ENCODE measurements around the gene TAF5.
"Not testable (repeated sequence)": the region's sequence is repeated elsewhere in the genome, so short reads cannot be mapped to it uniquely, and the experiment has no call there.

The TAF5 gene

DNA sequence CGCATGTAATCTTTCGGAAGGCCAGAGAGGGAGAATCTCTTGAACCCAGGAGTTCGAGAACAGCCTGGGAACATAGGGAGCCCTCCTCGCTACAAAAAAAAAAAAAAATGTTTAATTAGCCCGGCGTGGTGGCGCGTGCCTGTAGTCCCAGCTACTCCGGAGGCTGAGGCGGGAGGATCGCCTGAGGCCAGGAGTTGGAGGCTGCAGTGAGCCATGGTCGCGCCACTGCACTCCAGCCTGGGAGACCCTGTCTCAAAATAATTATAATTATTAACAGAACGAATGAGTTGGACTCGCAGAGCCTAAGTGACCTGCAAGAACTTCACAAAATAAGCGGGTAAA, 17.6 kb upstream of the TAF5 start:
- H3K27me3 ChIP-seq (replicated peaks; ENCODE audit: control insufficient read depth, insufficient read depth, low read length): no peaks in the 10 kb centered on the region
- H3K36me3 ChIP-seq (ENCODE audit: control insufficient read depth, insufficient read depth, low read length): peaks cover 2% of the 10 kb centered on the region
- TF ChIP-seq, protein P1, sequence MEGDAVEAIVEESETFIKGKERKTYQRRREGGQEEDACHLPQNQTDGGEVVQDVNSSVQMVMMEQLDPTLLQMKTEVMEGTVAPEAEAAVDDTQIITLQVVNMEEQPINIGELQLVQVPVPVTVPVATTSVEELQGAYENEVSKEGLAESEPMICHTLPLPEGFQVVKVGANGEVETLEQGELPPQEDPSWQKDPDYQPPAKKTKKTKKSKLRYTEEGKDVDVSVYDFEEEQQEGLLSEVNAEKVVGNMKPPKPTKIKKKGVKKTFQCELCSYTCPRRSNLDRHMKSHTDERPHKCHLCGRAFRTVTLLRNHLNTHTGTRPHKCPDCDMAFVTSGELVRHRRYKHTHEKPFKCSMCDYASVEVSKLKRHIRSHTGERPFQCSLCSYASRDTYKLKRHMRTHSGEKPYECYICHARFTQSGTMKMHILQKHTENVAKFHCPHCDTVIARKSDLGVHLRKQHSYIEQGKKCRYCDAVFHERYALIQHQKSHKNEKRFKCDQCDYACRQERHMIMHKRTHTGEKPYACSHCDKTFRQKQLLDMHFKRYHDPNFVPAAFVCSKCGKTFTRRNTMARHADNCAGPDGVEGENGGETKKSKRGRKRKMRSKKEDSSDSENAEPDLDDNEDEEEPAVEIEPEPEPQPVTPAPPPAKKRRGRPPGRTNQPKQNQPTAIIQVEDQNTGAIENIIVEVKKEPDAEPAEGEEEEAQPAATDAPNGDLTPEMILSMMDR (IDR thresholded peaks at IDR 0.05; ENCODE audit: insufficient read depth, low read length, poor library complexity, severe bottlenecking): no peak
- DNase-seq (ENCODE audit: extremely low read depth, insufficient read length): no peak
- H3K4me3 ChIP-seq (replicated peaks; ENCODE audit: low read depth, low read length): peak overlapping the region; percentile 89

DNA sequence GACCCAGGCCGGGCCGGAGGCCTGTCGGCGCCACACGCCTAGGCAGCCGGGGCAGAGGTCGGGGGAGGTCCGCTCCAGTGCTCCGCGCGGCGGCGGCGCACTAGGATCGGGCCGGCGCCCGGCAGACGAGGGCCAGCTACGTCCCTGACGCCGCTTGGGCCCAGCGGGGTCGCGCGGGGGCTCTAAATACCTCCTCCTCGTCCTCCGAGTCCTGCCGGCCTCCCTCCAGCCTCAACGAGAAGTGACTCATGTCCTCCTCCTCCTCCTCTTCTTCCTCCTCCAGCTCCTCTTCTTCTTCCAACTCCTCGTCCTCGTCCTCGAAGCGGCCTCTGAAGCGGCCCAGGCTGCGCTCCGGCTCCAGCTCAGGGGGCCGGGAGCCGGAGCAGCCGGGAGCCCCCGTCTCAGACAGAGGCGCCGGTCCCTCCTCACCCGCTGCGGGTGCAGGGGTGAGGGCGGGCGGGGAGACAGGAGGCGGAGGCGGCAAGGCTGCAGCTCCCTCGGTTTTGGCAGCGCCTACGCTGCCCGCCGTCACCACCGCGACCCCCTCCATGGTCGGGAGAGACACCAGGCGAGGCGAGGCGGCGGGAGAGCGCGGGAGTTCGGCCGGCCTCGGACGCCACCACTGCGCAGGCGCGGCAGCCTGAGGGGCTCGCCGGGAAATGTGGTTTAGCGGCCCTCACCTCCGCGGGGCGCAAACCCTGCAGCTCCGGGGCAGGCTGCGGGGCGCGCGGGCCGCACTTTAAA, 17.1 kb upstream of the TAF5 start, which contains the start of gene PCGF6:
Gene PCGF6, minus strand, starts transcription at position 624 of the 744 bp plus-strand sequence. Its CDS starts 74 bp downstream, at position 550.
- H3K4me3 ChIP-seq (replicated peaks; ENCODE audit: low read depth, low read length): peak within 1 kb of the TSS; percentile 89
- TF ChIP-seq, protein P1 (IDR thresholded peaks at IDR 0.05; ENCODE audit: insufficient read depth, low read length, poor library complexity, severe bottlenecking): no peak
- peak; percentile 90 for DNase-seq (ENCODE audit: extremely low read depth, insufficient read length)

DNA sequence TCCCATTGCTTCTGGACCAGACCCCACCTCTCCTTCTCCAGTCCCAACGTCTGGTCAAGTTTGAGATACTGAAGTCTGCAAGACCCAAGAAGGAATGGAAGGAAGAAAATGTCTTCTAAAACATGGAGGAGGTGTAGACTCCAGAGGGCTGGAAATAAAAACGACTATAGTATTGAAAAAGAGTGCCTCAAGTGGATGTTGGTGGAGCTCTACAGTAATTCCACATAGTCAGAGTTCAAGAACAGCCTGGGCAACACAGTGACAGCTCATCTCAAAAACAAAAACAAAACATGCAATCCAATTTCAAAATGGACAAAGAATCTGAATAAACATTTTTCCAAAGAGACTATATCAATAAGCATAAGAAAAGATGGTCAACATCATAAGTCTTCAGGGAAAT, 14.5 kb upstream of the TAF5 start:
- Histone ChIP-seq H3K36me3 (ENCODE audit: control insufficient read depth, insufficient read depth, low read length) (no peaks in the 10 kb centered on the region), H3K27me3 (replicated peaks; ENCODE audit: control insufficient read depth, insufficient read depth, low read length) (no peaks in the 10 kb centered on the region), H3K4me3 (replicated peaks; ENCODE audit: low read depth, low read length) (no peak overlapping the region)
- DNase-seq (ENCODE audit: extremely low read depth, insufficient read length): no peak
- TF ChIP-seq, protein P1 (IDR thresholded peaks at IDR 0.05; ENCODE audit: insufficient read depth, low read length, poor library complexity, severe bottlenecking): no peak

More for the DNA sequence above, 17.1 kb upstream of the TAF5 start, which contains the start of gene PCGF6:
- Histone ChIP-seq H3K36me3 (ENCODE audit: control insufficient read depth, insufficient read depth, low read length) (peaks cover 1% of the 10 kb centered on the region), H3K27me3 (replicated peaks; ENCODE audit: control insufficient read depth, insufficient read depth, low read length) (no peaks in the 10 kb centered on the region)

DNA sequence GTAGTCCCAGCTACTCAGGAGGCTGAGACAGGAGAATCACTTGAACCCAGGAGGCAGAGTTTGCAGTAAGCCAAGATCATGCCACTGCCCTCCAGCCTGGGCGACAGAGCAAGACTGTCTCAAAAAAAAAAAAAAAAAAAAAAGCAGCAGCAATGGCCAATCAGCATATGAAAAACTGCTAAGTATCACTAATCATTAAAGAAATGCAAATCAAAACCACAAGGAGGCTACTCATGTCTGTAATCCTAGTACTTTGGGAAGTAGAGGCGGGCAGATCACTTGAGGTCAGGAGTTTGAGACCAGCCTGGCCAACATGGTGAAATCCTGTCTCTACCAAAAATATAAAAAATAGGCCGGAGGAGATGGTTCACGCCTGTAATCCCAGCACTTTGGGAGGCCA, 13.2 kb upstream of the TAF5 start:
- H3K36me3 ChIP-seq (ENCODE audit: control insufficient read depth, insufficient read depth, low read length); H3K27me3 ChIP-seq (replicated peaks; ENCODE audit: control insufficient read depth, insufficient read depth, low read length); DNase-seq (ENCODE audit: extremely low read depth, insufficient read length); H3K4me3 ChIP-seq (replicated peaks; ENCODE audit: low read depth, low read length): not testable (repeated sequence)

DNA sequence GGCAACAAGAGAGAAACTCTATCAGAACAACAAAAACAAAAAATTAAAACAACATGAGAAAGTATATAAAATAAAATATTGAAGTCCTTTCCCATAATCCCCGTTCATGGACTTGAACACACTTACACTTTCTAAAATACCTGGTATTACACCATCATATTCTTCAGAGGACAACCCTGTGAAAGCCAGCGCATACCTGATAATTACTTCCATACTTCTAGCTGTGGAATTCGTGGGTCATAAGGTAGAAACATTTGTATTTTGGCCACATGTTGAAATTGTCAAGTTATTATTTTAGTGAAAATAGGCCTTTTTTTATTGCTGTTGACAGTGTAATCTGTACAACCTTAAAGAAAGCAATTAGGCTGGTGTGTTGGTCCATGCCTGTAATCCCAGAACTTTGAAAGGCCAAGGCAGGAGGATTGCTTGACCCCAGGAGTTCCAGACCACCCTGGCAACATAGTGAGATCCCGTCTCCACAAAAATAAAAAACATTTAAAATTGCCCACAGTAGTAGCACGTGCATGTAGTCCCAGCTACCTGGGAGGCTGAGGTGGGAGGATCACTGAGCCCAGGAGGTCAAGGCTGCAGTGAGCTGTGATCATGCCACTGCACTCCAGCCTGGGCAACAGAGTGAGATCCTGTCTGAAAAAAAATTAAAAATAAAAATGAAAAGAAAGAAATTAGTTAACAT, 11.7 kb upstream of the TAF5 start:
- TF ChIP-seq, protein P1 (IDR thresholded peaks at IDR 0.05; ENCODE audit: insufficient read depth, low read length, poor library complexity, severe bottlenecking): no peak
- no peaks in the 10 kb centered on the region for H3K36me3 ChIP-seq (ENCODE audit: control insufficient read depth, insufficient read depth, low read length)

DNA sequence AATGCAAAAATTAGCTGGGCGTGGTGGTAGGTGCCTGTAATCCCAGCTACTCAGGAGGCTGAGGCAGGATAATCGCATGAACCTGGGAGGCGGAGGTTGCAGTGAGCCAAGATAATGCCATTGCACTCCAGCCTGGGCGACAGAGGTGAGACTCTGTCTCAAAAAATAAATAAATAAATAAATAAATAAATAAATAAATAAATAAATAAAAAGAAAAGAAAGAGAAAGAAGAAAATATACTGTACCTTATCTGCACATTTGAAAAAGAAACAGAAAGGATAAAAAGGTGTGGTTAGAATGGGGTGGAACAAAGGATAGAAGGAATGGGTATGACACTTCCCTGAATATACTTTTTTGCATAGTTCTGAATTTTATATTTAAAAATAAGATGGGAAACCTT, 8.3 kb upstream of the TAF5 start:
- not testable (repeated sequence) for H3K4me3 ChIP-seq (replicated peaks; ENCODE audit: low read depth, low read length)

More for the DNA sequence above, 11.7 kb upstream of the TAF5 start:
- Histone ChIP-seq H3K4me3 (replicated peaks; ENCODE audit: low read depth, low read length) (no peak overlapping the region), H3K27me3 (replicated peaks; ENCODE audit: control insufficient read depth, insufficient read depth, low read length) (no peaks in the 10 kb centered on the region)
- no peak for DNase-seq (ENCODE audit: extremely low read depth, insufficient read length)

DNA sequence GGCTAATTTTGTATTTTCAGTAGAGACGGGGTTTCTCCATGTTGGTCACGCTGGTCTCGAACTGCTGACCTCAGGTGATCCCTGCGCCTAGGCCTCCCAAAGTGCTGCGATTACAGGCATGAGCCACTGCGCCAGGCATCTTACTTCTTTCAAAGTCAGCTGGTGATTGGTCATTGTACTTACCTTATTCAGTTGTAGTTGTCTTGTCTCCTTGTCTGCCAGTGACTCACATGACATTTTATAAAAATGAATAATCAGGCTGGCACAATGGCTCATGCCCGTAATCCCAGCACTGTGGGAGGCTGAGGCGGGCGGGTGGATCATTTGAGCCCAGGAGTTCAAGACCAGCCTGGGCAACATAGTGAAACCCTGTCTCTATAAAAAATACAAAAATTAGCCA, 7.0 kb upstream of the TAF5 start:
- H3K27me3 ChIP-seq (replicated peaks; ENCODE audit: control insufficient read depth, insufficient read depth, low read length); DNase-seq (ENCODE audit: extremely low read depth, insufficient read length): not testable (repeated sequence)

More for the DNA sequence above, 8.3 kb upstream of the TAF5 start:
- not testable (repeated sequence) for H3K36me3 ChIP-seq (ENCODE audit: control insufficient read depth, insufficient read depth, low read length); DNase-seq (ENCODE audit: extremely low read depth, insufficient read length); H3K27me3 ChIP-seq (replicated peaks; ENCODE audit: control insufficient read depth, insufficient read depth, low read length)

More for the DNA sequence above, 7.0 kb upstream of the TAF5 start:
- H3K36me3 ChIP-seq (ENCODE audit: control insufficient read depth, insufficient read depth, low read length); H3K4me3 ChIP-seq (replicated peaks; ENCODE audit: low read depth, low read length): not testable (repeated sequence)
